ENCODE measurements around the gene CBX4.

GRCh38 chr17:79784353-79785016, 54.8 kb downstream of the CBX4 start:
- TF ChIP-seq, protein P1, sequence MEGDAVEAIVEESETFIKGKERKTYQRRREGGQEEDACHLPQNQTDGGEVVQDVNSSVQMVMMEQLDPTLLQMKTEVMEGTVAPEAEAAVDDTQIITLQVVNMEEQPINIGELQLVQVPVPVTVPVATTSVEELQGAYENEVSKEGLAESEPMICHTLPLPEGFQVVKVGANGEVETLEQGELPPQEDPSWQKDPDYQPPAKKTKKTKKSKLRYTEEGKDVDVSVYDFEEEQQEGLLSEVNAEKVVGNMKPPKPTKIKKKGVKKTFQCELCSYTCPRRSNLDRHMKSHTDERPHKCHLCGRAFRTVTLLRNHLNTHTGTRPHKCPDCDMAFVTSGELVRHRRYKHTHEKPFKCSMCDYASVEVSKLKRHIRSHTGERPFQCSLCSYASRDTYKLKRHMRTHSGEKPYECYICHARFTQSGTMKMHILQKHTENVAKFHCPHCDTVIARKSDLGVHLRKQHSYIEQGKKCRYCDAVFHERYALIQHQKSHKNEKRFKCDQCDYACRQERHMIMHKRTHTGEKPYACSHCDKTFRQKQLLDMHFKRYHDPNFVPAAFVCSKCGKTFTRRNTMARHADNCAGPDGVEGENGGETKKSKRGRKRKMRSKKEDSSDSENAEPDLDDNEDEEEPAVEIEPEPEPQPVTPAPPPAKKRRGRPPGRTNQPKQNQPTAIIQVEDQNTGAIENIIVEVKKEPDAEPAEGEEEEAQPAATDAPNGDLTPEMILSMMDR (IDR thresholded peaks at IDR 0.05): no peak
- TF ChIP-seq SP1 (CRISPR knock-in tag; conservative IDR thresholded peaks at IDR 0.05): no peak
- TF ChIP-seq ZNF512 (CRISPR knock-in tag; IDR thresholded peaks at IDR 0.05; ENCODE audit: borderline replicate concordance): no peak
- TF ChIP-seq NR1H2 (CRISPR knock-in tag; IDR thresholded peaks at IDR 0.05): no peak

All from WTC11 (cell line).